Aorta (tissue), 5 donors: ENCODE measurements around the gene DNM1. TPM values are rescaled to one million over a fixed set of nuclear protein-coding genes. Genes with fewer than 3 reads are reported as not detected.

Experiments used
- ATAC-seq: fragments of 200-7000 bp; cut with Tn5 transposase; one replicate; pipeline ENCODE4 v1.9.1; 2022; ENCODE audit warnings: moderate library complexity; ENCODE audit not compliant: low FRiP score
- DNase-seq, 2 donors: peaks; one replicate each; pipeline ENCODE4 v3.0.0-alpha.2; 2020
- H3K27ac ChIP-seq, 2 donors: one replicate each; pipeline ENCODE4 v1.5.1; 2013; ENCODE audit warnings: low read length in 2 of 2, mild to moderate bottlenecking in 2 of 2, moderate library complexity in 2 of 2, control low read depth in 1 of 2, inconsistent platforms in 1 of 2, low read depth in 1 of 2
- H3K27me3 ChIP-seq, 2 donors: one replicate each; pipeline ENCODE4 v1.6.1; 2013; ENCODE audit warnings: control low read depth in 1 of 2, low read length in 1 of 2, mild to moderate bottlenecking in 1 of 2, moderate library complexity in 1 of 2; ENCODE audit not compliant: insufficient read depth in 2 of 2, control insufficient read depth in 1 of 2
- H3K36me3 ChIP-seq, 2 donors: one replicate each; pipeline ENCODE4 v1.6.1; 2013; ENCODE audit warnings: control low read depth in 1 of 2, low read length in 1 of 2, mild to moderate bottlenecking in 1 of 2; ENCODE audit not compliant: insufficient read depth in 2 of 2, control insufficient read depth in 1 of 2
- H3K4me1 ChIP-seq, 2 donors: one replicate each; pipeline ENCODE4 v1.6.1; 2013; ENCODE audit warnings: low read length in 2 of 2, control low read depth in 1 of 2, mild to moderate bottlenecking in 1 of 2, moderate library complexity in 1 of 2; ENCODE audit not compliant: insufficient read depth in 2 of 2, control insufficient read depth in 1 of 2
- H3K4me3 ChIP-seq, 2 donors: one replicate each; pipeline ENCODE4 v1.5.1; 2013; ENCODE audit warnings: low read length in 2 of 2, control low read depth in 1 of 2, mild to moderate bottlenecking in 1 of 2
- H3K9me3 ChIP-seq: one replicate; pipeline ENCODE4 v1.6.1; 2013; ENCODE audit warnings: mild to moderate bottlenecking, low read length; ENCODE audit not compliant: control insufficient read depth
- WGBS, 2 donors: extraction: QIAGEN DNeasy Blood & Tissue Kit; methylation state at CpG; one replicate each; pipeline ENCODE4 v1.1.7; 2013; 5-methylcytosine and 5-hydroxymethylcytosine counted together
- intact Hi-C, 2 donors: fragments of 100-400 bp; cut with DNase I; formaldehyde crosslinking; loops; one replicate each; pipeline versions ENCODE4 v1.14.2 to v1.15.0; 2022
- polyA plus RNA-seq, 2 donors: library from polyadenylated mRNA; stranded (reverse); fragments of 200-250 nt; gene quantifications; one replicate each; pipeline ENCODE4 v1.2.3, GENCODE V29; 2013
- total RNA-seq, 2 donors: library from RNA; stranded (reverse); fragmentation: NEBNext Ultra II Directional; extraction: Animal tissue kit (Norgen Biotek cat#: 25700); gene quantifications; one replicate each; pipeline ENCODE4 v1.2.1, GENCODE V29; 2021
- donor health status: healthy with polysubstance abuse.
- donor health status: Bipolar disorder and iron deficiency.
- donor health status: DM: no; HTN: no; CAD: no.
- donor health status: DM: no; HTN: no; CAD: no.
- donor health status: DM: yes; HTN: yes; CAD: no.

The DNM1 gene
- total and polyA plus RNA-seq, 4 donors = 0.43 to 114 (median 5.7) TPM

GRCh38 chr9:128206916-128207910 lies 4.0 kb downstream of the DNM1 start:
- Histone ChIP-seq H3K27ac (no peak overlapping the region), H3K36me3 (no peaks in the 10 kb centered on the region), H3K27me3 (no peaks in the 10 kb centered on the region), H3K9me3 (no peaks in the 10 kb centered on the region), H3K4me1 (no peaks in the 10 kb centered on the region), H3K4me3 (no peak overlapping the region)
- WGBS, 2 donors = 82 to 86% methylated on average over 15 of the region's 15 CpGs
- intact Hi-C loops = no loop called here
- no peak for DNase-seq
- no peak for ATAC-seq

DNA sequence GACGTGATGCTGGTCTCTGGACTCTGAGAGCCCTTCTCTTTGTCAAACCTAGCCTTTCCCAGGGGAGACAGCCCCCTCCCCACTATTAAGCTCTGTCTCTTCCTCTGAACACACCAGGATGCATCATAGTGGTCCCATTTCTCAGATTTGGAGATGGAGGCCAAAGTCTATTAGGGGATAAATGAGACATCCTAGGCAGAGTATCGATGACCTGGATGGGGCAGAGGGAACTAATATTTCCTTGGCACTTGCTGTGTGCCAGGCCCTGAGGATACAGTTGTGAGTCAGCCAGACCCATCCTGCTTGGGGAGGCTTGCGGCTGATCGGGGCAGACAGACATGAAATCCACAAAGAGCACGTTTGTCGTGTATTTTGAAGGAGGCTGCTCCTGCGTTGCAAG lies 5.2 kb downstream of the DNM1 start:
- Histone ChIP-seq H3K4me1 (no peaks in the 10 kb centered on the region), H3K4me3 (no peak overlapping the region), H3K27ac (no peak overlapping the region), H3K9me3 (no peaks in the 10 kb centered on the region), H3K36me3 (no peaks in the 10 kb centered on the region), H3K27me3 (no peaks in the 10 kb centered on the region)
- WGBS, 2 donors = 91 to 92% methylated on average over 7 of the region's 7 CpGs
- ATAC-seq (no peak), DNase-seq (no peak)
- intact Hi-C loops = no loop called here

- WGBS, 2 donors = 83 to 84% methylated on average over 15 of the region's 15 CpGs
- Histone ChIP-seq H3K36me3 (no peaks in the 10 kb centered on the region), H3K27me3 (no peaks in the 10 kb centered on the region), H3K4me1 (no peaks in the 10 kb centered on the region), H3K27ac (no peak overlapping the region), H3K9me3 (no peaks in the 10 kb centered on the region), H3K4me3 (no peak overlapping the region)
- DNase-seq (no peak), ATAC-seq (no peak)
- intact Hi-C loops = no loop called here
These were observed 5.9 kb downstream of the DNM1 start for GRCh38 chr9:128208946-128209669.

- ATAC-seq = no peak
- Histone ChIP-seq H3K4me1 (no peaks in the 10 kb centered on the region), H3K27me3 (no peaks in the 10 kb centered on the region), H3K9me3 (no peaks in the 10 kb centered on the region), H3K4me3 (no peak overlapping the region), H3K27ac (no peak overlapping the region), H3K36me3 (no peaks in the 10 kb centered on the region)
- 52 to 54% methylated on average over 12 of the region's 12 CpGs for WGBS, 2 donors
- no peak for DNase-seq
- intact Hi-C loops = no loop called here
These were observed 8.2 kb downstream of the DNM1 start for GRCh38 chr9:128211186-128211980.

DNA sequence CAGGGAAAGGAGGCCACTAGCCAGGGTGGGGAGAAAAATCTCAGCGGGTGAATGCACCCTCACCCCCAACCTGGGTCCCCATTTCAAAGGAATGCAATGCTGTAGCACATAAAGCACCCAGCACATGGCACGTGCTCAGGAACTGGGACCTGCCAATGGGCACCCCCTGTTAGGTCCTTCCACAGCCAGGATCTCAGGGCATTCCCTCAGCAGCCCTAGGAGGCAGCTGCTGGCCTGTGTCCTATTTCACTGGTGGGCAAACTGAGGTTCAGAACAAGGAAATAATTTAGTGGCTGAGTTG lies 8.8 kb downstream of the DNM1 start:
- DNase-seq = no peak
- no peaks in the 10 kb centered on the region for H3K36me3 ChIP-seq
- H3K4me1 ChIP-seq = no peaks in the 10 kb centered on the region
- no peak overlapping the region for H3K27ac ChIP-seq
- 67 to 82% methylated on average over 2 of the region's 2 CpGs for WGBS, 2 donors
- intact Hi-C loops = no loop called here
- no peak for ATAC-seq
- no peaks in the 10 kb centered on the region for H3K9me3 ChIP-seq
- no peaks in the 10 kb centered on the region for H3K27me3 ChIP-seq
- H3K4me3 ChIP-seq = no peak overlapping the region

DNA sequence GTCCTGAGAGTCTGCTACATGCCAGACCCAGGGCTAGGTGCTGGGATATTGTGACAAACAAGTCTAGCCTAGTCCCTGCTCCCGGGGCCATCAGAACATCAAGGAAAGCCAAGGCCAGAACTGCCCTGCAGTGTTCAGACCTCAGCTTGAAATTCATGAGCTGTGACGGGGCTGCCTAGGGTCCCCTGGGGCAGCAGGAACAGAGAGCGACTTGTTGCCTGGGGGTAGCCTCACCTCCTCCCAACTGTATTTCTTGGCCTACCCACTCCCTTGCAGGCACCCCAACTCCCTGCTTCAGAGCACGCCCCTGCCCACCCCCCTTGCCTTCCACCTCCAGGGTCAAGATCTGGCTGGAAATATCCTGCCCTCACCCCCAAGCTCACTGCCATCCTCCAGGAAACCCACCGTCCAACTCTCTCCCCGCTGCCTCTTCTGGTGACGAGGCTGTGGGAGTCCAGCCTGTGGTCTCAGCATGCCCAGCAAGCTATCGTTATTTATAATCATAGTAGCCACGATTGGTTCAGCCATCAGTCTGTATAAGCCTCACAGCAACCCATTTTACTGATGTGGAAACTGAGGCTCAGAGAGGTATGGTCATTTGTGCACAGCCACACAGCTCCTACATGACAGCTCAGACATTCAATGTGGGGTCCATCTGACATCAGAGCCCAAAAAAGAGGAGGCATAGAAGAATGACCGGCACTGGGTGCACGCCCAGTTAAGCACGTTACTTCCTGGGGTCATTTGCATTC lies 10.7 kb downstream of the DNM1 start:
- Histone ChIP-seq H3K27me3 (no peaks in the 10 kb centered on the region), H3K4me1 (no peaks in the 10 kb centered on the region), H3K9me3 (no peaks in the 10 kb centered on the region), H3K4me3 (no peak overlapping the region), H3K36me3 (no peaks in the 10 kb centered on the region), H3K27ac (no peak overlapping the region)
- ATAC-seq (no peak), DNase-seq (no peak)
- 81 to 83% methylated on average over 12 of the region's 12 CpGs for WGBS, 2 donors
- intact Hi-C loops = no loop called here

GRCh38 chr9:128214571-128215490 lies 11.7 kb downstream of the DNM1 start:
- no peaks in the 10 kb centered on the region for H3K27me3 ChIP-seq
- intact Hi-C loops = no loop called here
- no peak overlapping the region for H3K27ac ChIP-seq
- ATAC-seq (no peak), DNase-seq (no peak)
- no peak overlapping the region for H3K4me3 ChIP-seq
- WGBS, 2 donors = 70 to 75% methylated on average over 21 of the region's 21 CpGs
- no peaks in the 10 kb centered on the region for H3K36me3 ChIP-seq
- H3K4me1 ChIP-seq = no peaks in the 10 kb centered on the region
- no peaks in the 10 kb centered on the region for H3K9me3 ChIP-seq
